ENCODE results near the gene RRP7A.
"Not testable (repeated sequence)": the region's sequence is repeated elsewhere in the genome, so short reads cannot be mapped to it uniquely, and the experiment has no call there.

- not testable (repeated sequence) for TF ChIP-seq CTCF (IDR thresholded peaks at IDR 0.05; ENCODE audit: insufficient read depth, low read depth, low read length); EZH2 (IDR thresholded peaks at IDR 0.05; ENCODE audit: insufficient read depth, low read length)
These were observed 5.3 kb downstream of the RRP7A start for GRCh38 chr22:42514331-42514730.

All from astrocyte (in vitro differentiated cells and primary cell).